Activated B cell treated with CpG ODN at 0.5 μM for 24 hours (primary cell): Measurements from ENCODE around the gene TAF1B. TPM values are rescaled to one million over a fixed set of nuclear protein-coding genes. Genes with fewer than 3 reads are reported as not detected.
"Not testable (repeated sequence)": the region's sequence is repeated elsewhere in the genome, so short reads cannot be mapped to it uniquely, and the experiment has no call there.

Experiments used
- ATAC-seq: fragments of 200-7000 bp; cut with Tn5 transposase; one replicate; pipeline ENCODE4 v1.10.0; 2021; ENCODE audit warnings: low read depth, mild to moderate bottlenecking, moderate library complexity
- CTCF ChIA-PET: fragments of 350-600 bp; sonication (Branson Sonifier 250); formaldehyde crosslinking; loops from one replicate; lab custom pipeline; 2021; ENCODE audit warnings: antibody characterized with exemption; lab: Charles Lee
- POLR2A ChIA-PET: fragments of 350-600 bp; sonication (Branson Sonifier 250); formaldehyde crosslinking; loops from one replicate; lab custom pipeline; 2021; ENCODE audit warnings: antibody characterized with exemption; lab: Charles Lee
- DNase-seq: peaks from one replicate; pipeline ENCODE4 v3.0.0; 2022
- H3K27ac Mint-ChIP-seq: one replicate; pipeline ENCODE4 v1.8.0; 2020; ENCODE audit warnings: mixed read lengths
- H3K27me3 Mint-ChIP-seq: one replicate; pipeline ENCODE4 v1.8.0; 2021; ENCODE audit warnings: mixed read lengths
- H3K36me3 Mint-ChIP-seq: one replicate; pipeline ENCODE4 v1.8.0; 2021; ENCODE audit warnings: low read depth, mixed read lengths
- H3K4me1 Mint-ChIP-seq: one replicate; pipeline ENCODE4 v1.8.0; 2021; ENCODE audit warnings: mixed read lengths
- H3K4me3 Mint-ChIP-seq: one replicate; pipeline ENCODE4 v1.8.0; 2020; ENCODE audit warnings: mild to moderate bottlenecking, mixed read lengths
- H3K9me3 Mint-ChIP-seq: one replicate; pipeline ENCODE4 v1.8.0; 2020; ENCODE audit warnings: mixed read lengths
- intact Hi-C: fragments of 100-400 bp; cut with micrococcal nuclease; formaldehyde crosslinking; loops from one replicate; pipeline ENCODE4 v1.15.1; 2024
- total RNA-seq: library from RNA; stranded (reverse); gene quantifications from 2 replicates; pipeline ENCODE4 v1.2.3, GENCODE V29; 2022
- TF ChIP-seq, protein P1 (sequence below): fragments of 200-600 bp; IDR thresholded peaks from one replicate; pipeline ENCODE4 v1.8.0; 2022; ENCODE audit warnings: antibody characterized with exemption, mild to moderate bottlenecking

The TAF1B gene
- total RNA-seq, 1 donor from 2014 or later = 28.7 TPM

GRCh38 chr2:9847140-9847539 lies 3.9 kb downstream of the TAF1B start:
- Mint-ChIP-seq H3K4me3 (no peak overlapping the region), H3K27me3 (no peaks in the 10 kb centered on the region), H3K4me1 (peaks cover 34% of the 10 kb centered on the region), H3K36me3 (peaks cover 69% of the 10 kb centered on the region), H3K9me3 (no peaks in the 10 kb centered on the region), H3K27ac (no peak overlapping the region)
- TF ChIP-seq, protein P1, sequence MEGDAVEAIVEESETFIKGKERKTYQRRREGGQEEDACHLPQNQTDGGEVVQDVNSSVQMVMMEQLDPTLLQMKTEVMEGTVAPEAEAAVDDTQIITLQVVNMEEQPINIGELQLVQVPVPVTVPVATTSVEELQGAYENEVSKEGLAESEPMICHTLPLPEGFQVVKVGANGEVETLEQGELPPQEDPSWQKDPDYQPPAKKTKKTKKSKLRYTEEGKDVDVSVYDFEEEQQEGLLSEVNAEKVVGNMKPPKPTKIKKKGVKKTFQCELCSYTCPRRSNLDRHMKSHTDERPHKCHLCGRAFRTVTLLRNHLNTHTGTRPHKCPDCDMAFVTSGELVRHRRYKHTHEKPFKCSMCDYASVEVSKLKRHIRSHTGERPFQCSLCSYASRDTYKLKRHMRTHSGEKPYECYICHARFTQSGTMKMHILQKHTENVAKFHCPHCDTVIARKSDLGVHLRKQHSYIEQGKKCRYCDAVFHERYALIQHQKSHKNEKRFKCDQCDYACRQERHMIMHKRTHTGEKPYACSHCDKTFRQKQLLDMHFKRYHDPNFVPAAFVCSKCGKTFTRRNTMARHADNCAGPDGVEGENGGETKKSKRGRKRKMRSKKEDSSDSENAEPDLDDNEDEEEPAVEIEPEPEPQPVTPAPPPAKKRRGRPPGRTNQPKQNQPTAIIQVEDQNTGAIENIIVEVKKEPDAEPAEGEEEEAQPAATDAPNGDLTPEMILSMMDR = no peak
- intact Hi-C loops = loop anchor here (10.0 kb wide), 1 partner anchor 372 kb away; the partner anchor contains the start of gene IAH1
- no peak for DNase-seq
- CTCF ChIA-PET = no interaction called here
- no peak for ATAC-seq
- POLR2A ChIA-PET = no interaction called here

DNA sequence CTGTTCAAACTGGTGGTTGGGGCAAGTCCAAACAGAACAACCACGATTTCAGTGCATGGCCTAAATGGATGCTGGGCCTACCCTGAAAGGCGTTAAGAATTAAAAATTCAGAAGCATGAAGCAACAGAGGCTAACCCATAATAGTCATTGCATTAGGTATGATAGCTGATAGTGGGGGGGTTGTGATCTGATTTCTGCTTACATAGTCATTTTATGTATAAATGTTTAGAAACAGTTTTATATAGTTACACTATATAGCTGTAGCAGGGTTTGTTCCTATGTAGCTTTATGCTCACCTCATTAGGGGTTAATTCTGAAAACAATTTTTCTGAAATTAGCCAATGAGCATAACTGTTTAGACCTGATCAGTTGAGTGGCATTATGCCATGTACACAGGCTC lies 9.6 kb downstream of the TAF1B start:
- POLR2A ChIA-PET = interaction anchor here (0.7 to 1.0 kb wide), 2 partner anchors 9 to 24 kb away, joined by 5 read pairs; partner anchors contain the start of gene TAF1B
- H3K4me3 Mint-ChIP-seq = no peak overlapping the region

DNA sequence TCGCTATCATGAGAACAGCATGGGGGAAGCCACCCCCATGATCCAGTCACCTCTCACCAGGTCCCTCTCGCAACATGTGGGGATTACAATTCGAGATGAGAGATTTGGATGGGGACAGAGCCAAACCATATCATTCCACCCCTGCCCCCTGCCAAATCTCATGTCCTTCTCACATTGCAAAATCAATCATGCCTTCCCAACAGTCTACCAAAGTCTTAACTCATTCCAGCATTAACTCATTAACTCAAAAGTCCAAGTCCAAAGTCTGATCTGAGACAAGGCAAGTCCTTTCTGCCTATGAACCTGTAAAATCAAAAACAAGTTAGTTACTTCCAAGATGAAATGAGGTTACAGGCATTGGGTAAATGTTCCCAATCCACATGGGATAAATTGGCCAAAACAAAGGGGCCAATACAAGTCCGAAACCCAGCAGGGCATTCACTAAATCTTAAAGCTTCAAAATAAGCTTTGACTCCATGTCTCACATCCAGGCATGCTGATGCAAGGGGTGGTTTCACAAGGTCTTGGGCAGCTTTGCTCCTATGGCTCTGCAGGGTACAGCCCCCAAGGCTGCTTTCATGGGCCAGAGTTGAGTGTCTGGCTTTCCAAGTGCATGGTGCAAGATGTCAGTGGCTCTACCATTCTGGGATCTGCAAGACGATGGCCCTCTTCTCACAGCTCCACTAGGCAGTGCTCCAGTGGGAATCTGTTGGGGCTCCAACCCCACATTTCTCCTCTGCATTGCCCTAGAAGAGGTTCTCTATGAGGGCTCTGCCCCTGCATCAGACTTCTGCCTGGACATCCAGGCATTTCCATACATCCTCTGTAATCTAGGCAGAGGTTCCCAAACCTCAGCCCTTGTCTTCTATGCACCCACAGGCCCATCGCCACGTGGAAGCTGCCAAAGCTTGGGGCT lies 14.8 kb downstream of the TAF1B start:
- H3K36me3 Mint-ChIP-seq = peaks cover 79% of the 10 kb centered on the region
- POLR2A ChIA-PET = no interaction called here
- TF ChIP-seq, protein P1 = no peak
- H3K9me3 Mint-ChIP-seq = peaks cover 14% of the 10 kb centered on the region
- ATAC-seq (no peak), DNase-seq (no peak)
- no peak overlapping the region for H3K27ac Mint-ChIP-seq
- H3K4me3 Mint-ChIP-seq = no peak overlapping the region
- intact Hi-C loops = no loop called here
- H3K4me1 Mint-ChIP-seq = no peaks in the 10 kb centered on the region
- CTCF ChIA-PET = no interaction called here
- no peaks in the 10 kb centered on the region for H3K27me3 Mint-ChIP-seq

More for the DNA sequence above, 9.6 kb downstream of the TAF1B start:
- no peak overlapping the region for H3K27ac Mint-ChIP-seq
- no peak for ATAC-seq
- peaks cover 1% of the 10 kb centered on the region for H3K4me1 Mint-ChIP-seq
- intact Hi-C loops = no loop called here
- H3K27me3 Mint-ChIP-seq = no peaks in the 10 kb centered on the region
- CTCF ChIA-PET = interaction anchor here (0.6 kb wide), 1 partner anchor 10 kb away, joined by 3 read pairs; the partner anchor contains the start of gene TAF1B
- TF ChIP-seq, protein P1 = no peak
- DNase-seq = no peak
- H3K36me3 Mint-ChIP-seq = peaks cover 86% of the 10 kb centered on the region
- peaks cover 8% of the 10 kb centered on the region for H3K9me3 Mint-ChIP-seq

GRCh38 chr2:9858730-9859068 lies 15.4 kb downstream of the TAF1B start:
- peaks cover 73% of the 10 kb centered on the region for H3K36me3 Mint-ChIP-seq
- TF ChIP-seq, protein P1 = no peak
- no peak overlapping the region for H3K27ac Mint-ChIP-seq
- ChIA-PET POLR2A (no interaction called here), CTCF (no interaction called here)
- H3K4me1 Mint-ChIP-seq = no peaks in the 10 kb centered on the region
- intact Hi-C loops = no loop called here
- no peak overlapping the region for H3K4me3 Mint-ChIP-seq
- no peak for ATAC-seq
- no peaks in the 10 kb centered on the region for H3K27me3 Mint-ChIP-seq
- peaks cover 14% of the 10 kb centered on the region for H3K9me3 Mint-ChIP-seq
- DNase-seq = no peak

- DNase-seq, H3K4me1 Mint-ChIP-seq, CTCF ChIA-PET, H3K27me3 Mint-ChIP-seq, ATAC-seq, POLR2A ChIA-PET, H3K4me3 Mint-ChIP-seq, intact Hi-C loops, H3K27ac Mint-ChIP-seq: not testable (repeated sequence)
- peaks cover 14% of the 10 kb centered on the region for H3K9me3 Mint-ChIP-seq
- peaks cover 52% of the 10 kb centered on the region for H3K36me3 Mint-ChIP-seq
Observed at GRCh38 chr2:9860922-9861580, 17.8 kb downstream of the TAF1B start.
